H1 (cell line): ENCODE measurements around the gene PCDH9.

ENCODE experiments used
- BACH1 ChIP-seq: IDR thresholded peaks from 2 replicates; pipeline ENCODE4 v1.6.1; 2012; ENCODE audit warnings: low read length, improper control_type of control experiment
- BRCA1 ChIP-seq: IDR thresholded peaks from 2 replicates; pipeline ENCODE4 v1.6.1; 2012; ENCODE audit warnings: low read depth, low read length, improper control_type of control experiment
- JUN ChIP-seq: IDR thresholded peaks from 2 replicates; pipeline ENCODE4 v1.6.1; 2011; ENCODE audit warnings: low read depth, mild to moderate bottlenecking, improper control_type of control experiment, low read length
- KDM5A ChIP-seq: fragments of 200-600 bp; IDR thresholded peaks from 2 replicates; pipeline ENCODE4 v1.7.1; 2012; ENCODE audit warnings: mild to moderate bottlenecking, low read length, inconsistent platforms, mixed read lengths
- POLR2A ChIP-seq, 2 experiments: IDR thresholded peaks; 1 replicate in 1 of 2; 2 replicates in 1 of 2; pipeline ENCODE4 v1.6.1; 2011; ENCODE audit warnings: low read depth in 2 of 2, low read length in 2 of 2, mild to moderate bottlenecking in 2 of 2; ENCODE audit errors: control extremely low read depth in 1 of 2
- POLR2AphosphoS5 ChIP-seq: IDR thresholded peaks from 2 replicates; pipeline ENCODE4 v1.6.1; 2011; ENCODE audit warnings: low read depth, low read length
- POU5F1 ChIP-seq: IDR thresholded peaks from 2 replicates; pipeline ENCODE4 v1.6.1; 2011; ENCODE audit warnings: low read depth, mild to moderate bottlenecking, low read length, moderate library complexity
- RFX5 ChIP-seq: IDR thresholded peaks from 2 replicates; pipeline ENCODE4 v1.6.1; 2011; ENCODE audit warnings: low read depth, low read length, improper control_type of control experiment, borderline replicate concordance
- RNF2 ChIP-seq: fragments of 200-900, 300-1000 bp; sonication (generic); IDR thresholded peaks from 2 replicates; pipeline ENCODE4 v1.7.1; 2016; ENCODE audit warnings: borderline replicate concordance, low read depth, mild to moderate bottlenecking, antibody characterized with exemption, low read length; ENCODE audit not compliant: poor library complexity, severe bottlenecking; ENCODE audit errors: missing control alignments
- TCF12 ChIP-seq: IDR thresholded peaks from 2 replicates; pipeline ENCODE4 v1.6.1; 2011; ENCODE audit warnings: low read depth, mild to moderate bottlenecking, low read length
- ZNF274 ChIP-seq: IDR thresholded peaks from 2 replicates; pipeline ENCODE4 v1.7.0; 2012; ENCODE audit warnings: low read length, borderline replicate concordance; ENCODE audit errors: extremely low read depth
- TF ChIP-seq, protein P1 (sequence below), 3 experiments: IDR thresholded peaks; 1 replicate in 2 of 3; 2 replicates in 1 of 3; pipeline versions ENCODE4 v1.5.1 to v1.6.1; 2011; ENCODE audit warnings: low read length in 3 of 3, mild to moderate bottlenecking in 3 of 3, inconsistent platforms in 2 of 3, low read depth in 1 of 3, moderate library complexity in 1 of 3; ENCODE audit not compliant: insufficient read depth in 1 of 3; ENCODE audit errors: control extremely low read depth in 1 of 3

DNA sequence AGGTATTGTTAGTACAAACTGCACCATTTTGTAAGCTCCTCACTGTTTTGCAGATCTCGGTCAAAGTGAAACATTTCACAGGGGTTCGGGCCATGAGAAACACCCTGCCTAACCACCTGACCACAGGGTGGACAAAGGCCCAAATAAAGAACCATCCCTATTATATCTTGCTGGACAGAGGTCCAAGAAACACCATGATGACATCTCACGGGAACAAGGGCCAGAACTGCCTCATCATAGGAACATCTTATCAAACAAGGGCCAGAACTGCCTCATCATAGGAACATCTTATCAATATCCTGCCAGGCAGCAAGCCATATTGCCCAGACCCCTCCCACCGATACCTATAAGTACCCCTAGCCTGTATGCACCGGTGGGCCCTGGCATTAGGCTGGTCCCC lies 99.7 kb downstream of the PCDH9 start:
- TF ChIP-seq JUN = no peak
- TF ChIP-seq, protein P1, sequence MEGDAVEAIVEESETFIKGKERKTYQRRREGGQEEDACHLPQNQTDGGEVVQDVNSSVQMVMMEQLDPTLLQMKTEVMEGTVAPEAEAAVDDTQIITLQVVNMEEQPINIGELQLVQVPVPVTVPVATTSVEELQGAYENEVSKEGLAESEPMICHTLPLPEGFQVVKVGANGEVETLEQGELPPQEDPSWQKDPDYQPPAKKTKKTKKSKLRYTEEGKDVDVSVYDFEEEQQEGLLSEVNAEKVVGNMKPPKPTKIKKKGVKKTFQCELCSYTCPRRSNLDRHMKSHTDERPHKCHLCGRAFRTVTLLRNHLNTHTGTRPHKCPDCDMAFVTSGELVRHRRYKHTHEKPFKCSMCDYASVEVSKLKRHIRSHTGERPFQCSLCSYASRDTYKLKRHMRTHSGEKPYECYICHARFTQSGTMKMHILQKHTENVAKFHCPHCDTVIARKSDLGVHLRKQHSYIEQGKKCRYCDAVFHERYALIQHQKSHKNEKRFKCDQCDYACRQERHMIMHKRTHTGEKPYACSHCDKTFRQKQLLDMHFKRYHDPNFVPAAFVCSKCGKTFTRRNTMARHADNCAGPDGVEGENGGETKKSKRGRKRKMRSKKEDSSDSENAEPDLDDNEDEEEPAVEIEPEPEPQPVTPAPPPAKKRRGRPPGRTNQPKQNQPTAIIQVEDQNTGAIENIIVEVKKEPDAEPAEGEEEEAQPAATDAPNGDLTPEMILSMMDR (IDR thresholded peaks at IDR 0.05; ENCODE audit: control extremely low read depth in 1 of 3, insufficient read depth in 1 of 3, low read depth in 1 of 3, low read length in 3 of 3) = no peak
- TF ChIP-seq POLR2A (IDR thresholded peaks at IDR 0.05; ENCODE audit: control extremely low read depth in 1 of 2, low read depth in 2 of 2, low read length in 2 of 2) = no peak
- TF ChIP-seq BRCA1 = no peak
- TF ChIP-seq POU5F1 = no peak
- no peak for TF ChIP-seq KDM5A
- TF ChIP-seq POLR2AphosphoS5 = no peak
- no peak for TF ChIP-seq RFX5
- TF ChIP-seq ZNF274 = no peak
- TF ChIP-seq BACH1 = no peak
- no peak for TF ChIP-seq RNF2
- no peak for TF ChIP-seq TCF12
